Natural killer cell treated with Interleukin-12 subunit alpha and Interleukin-12 subunit beta and Interleukin-15 and Interleukin-18, amount 100 ng/mL, for 72 hours (primary cell): ENCODE data around the gene SH3PXD2A. TPM values are rescaled to one million over a fixed set of nuclear protein-coding genes. Genes with fewer than 3 reads are reported as not detected.
A peak's percentile ranks its signal among the peaks of the same experiment; 100 is the strongest.

Experiments used
- ATAC-seq, 2 donors: fragments of 150-1000 bp; cut with Tn5 transposase in 1 of 2; sonication (Bioruptor Pico), chemical (Tn5 transposase) in 1 of 2; 2 replicates each; pipeline ENCODE4 v1.10.0; 2021
- DNase-seq: peaks from one replicate; pipeline ENCODE4 v3.0.0; 2022; ENCODE audit warnings: low spot score
- H3K27ac Mint-ChIP-seq, 2 donors: 1 replicate in 1 of 2; 2 replicates in 1 of 2; pipeline ENCODE4 v1.8.0; 2022; ENCODE audit warnings: mixed read lengths in 2 of 2, mild to moderate bottlenecking in 1 of 2, moderate library complexity in 1 of 2
- H3K27me3 Mint-ChIP-seq, 2 donors: 1 replicate in 1 of 2; 2 replicates in 1 of 2; pipeline ENCODE4 v1.8.0; 2022; ENCODE audit warnings: mixed read lengths in 2 of 2
- H3K36me3 Mint-ChIP-seq: one replicate; pipeline ENCODE4 v1.8.0; 2022; ENCODE audit warnings: mixed read lengths
- H3K4me1 Mint-ChIP-seq, 2 donors: 1 replicate in 1 of 2; 2 replicates in 1 of 2; pipeline ENCODE4 v1.8.0; 2022; ENCODE audit warnings: low read depth in 2 of 2, mixed read lengths in 2 of 2, mild to moderate bottlenecking in 1 of 2
- H3K4me3 Mint-ChIP-seq: one replicate; pipeline ENCODE4 v1.8.0; 2022; ENCODE audit warnings: mixed read lengths
- H3K9me3 Mint-ChIP-seq: 2 replicates; pipeline ENCODE4 v1.8.0; 2022; ENCODE audit warnings: mixed read lengths
- total RNA-seq, 2 donors: library from RNA; stranded (reverse); gene quantifications; one replicate each; pipeline ENCODE4 v1.2.3, GENCODE V29; 2022

SH3PXD2A gene
- total RNA-seq, 2 donors from 2014 or later, result 3.4 to 7.6 TPM

- H3K4me3 Mint-ChIP-seq, result no peak overlapping the region
- H3K27ac Mint-ChIP-seq, result no peak overlapping the region
- peaks cover 5 to 6% of the 10 kb centered on the region in 2 donors for H3K4me1 Mint-ChIP-seq
Observed at GRCh38 chr10:103581499-103581898, 273.9 kb downstream of the SH3PXD2A start.

GRCh38 chr10:103580430-103580829 is 274.9 kb downstream of the SH3PXD2A start:
- Mint-ChIP-seq H3K27ac (no peak overlapping the region), H3K36me3 (no peaks in the 10 kb centered on the region), H3K4me1 (peaks cover 5 to 6% of the 10 kb centered on the region in 2 donors), H3K27me3 (peaks cover 6 to 8% of the 10 kb centered on the region in 2 donors), H3K4me3 (no peak overlapping the region), H3K9me3 (no peaks in the 10 kb centered on the region)
- ATAC-seq (no peak), DNase-seq (no peak)

More at GRCh38 chr10:103581499-103581898, 273.9 kb downstream of the SH3PXD2A start:
- no peaks in the 10 kb centered on the region for H3K9me3 Mint-ChIP-seq
- DNase-seq, result no peak
- no peaks in the 10 kb centered on the region for H3K36me3 Mint-ChIP-seq
- no peak for ATAC-seq
- peaks cover 6 to 8% of the 10 kb centered on the region in 2 donors for H3K27me3 Mint-ChIP-seq

- H3K27ac Mint-ChIP-seq, result no peak overlapping the region
- ATAC-seq (no peak), DNase-seq (no peak)
- no peaks in the 10 kb centered on the region for H3K36me3 Mint-ChIP-seq
- peaks cover 5 to 6% of the 10 kb centered on the region in 2 donors for H3K4me1 Mint-ChIP-seq
- H3K4me3 Mint-ChIP-seq, result no peak overlapping the region
- H3K9me3 Mint-ChIP-seq, result no peaks in the 10 kb centered on the region
- peaks cover 6 to 8% of the 10 kb centered on the region in 2 donors for H3K27me3 Mint-ChIP-seq
Observed at GRCh38 chr10:103580011-103580410, 275.4 kb downstream of the SH3PXD2A start.

GRCh38 chr10:103578782-103579382 is 276.5 kb downstream of the SH3PXD2A start:
- no peak overlapping the region for H3K4me3 Mint-ChIP-seq
- H3K27me3 Mint-ChIP-seq, result peaks cover 5 to 8% of the 10 kb centered on the region in 2 donors
- H3K36me3 Mint-ChIP-seq, result no peaks in the 10 kb centered on the region
- H3K27ac Mint-ChIP-seq, result no peak overlapping the region
- ATAC-seq (no peak), DNase-seq (no peak)
- H3K4me1 Mint-ChIP-seq, result peaks cover 2 to 5% of the 10 kb centered on the region in 2 donors
- H3K9me3 Mint-ChIP-seq, result no peaks in the 10 kb centered on the region

GRCh38 chr10:103576862-103577261 is 278.5 kb downstream of the SH3PXD2A start:
- no peak for ATAC-seq

GRCh38 chr10:103576076-103576471 is 279.3 kb downstream of the SH3PXD2A start:
- Mint-ChIP-seq H3K27me3 (no peaks in the 10 kb centered on the region), H3K27ac (no peak overlapping the region), H3K9me3 (no peaks in the 10 kb centered on the region), H3K36me3 (no peaks in the 10 kb centered on the region), H3K4me3 (no peak overlapping the region), H3K4me1 (no peaks in the 10 kb centered on the region)
- ATAC-seq (no peak), DNase-seq (no peak)

More at GRCh38 chr10:103576862-103577261, 278.5 kb downstream of the SH3PXD2A start:
- Mint-ChIP-seq H3K36me3 (no peaks in the 10 kb centered on the region), H3K4me3 (no peak overlapping the region), H3K4me1 (peaks cover 0 to 3% of the 10 kb centered on the region in 2 donors), H3K27ac (no peak overlapping the region), H3K9me3 (no peaks in the 10 kb centered on the region), H3K27me3 (no peaks in the 10 kb centered on the region)
- DNase-seq, result no peak

- no peak for DNase-seq
- no peak overlapping the region for H3K4me3 Mint-ChIP-seq
- no peak overlapping the region for H3K27ac Mint-ChIP-seq
- no peaks in the 10 kb centered on the region for H3K27me3 Mint-ChIP-seq
- no peaks in the 10 kb centered on the region for H3K4me1 Mint-ChIP-seq
- no peaks in the 10 kb centered on the region for H3K9me3 Mint-ChIP-seq
- ATAC-seq, result no peak
- no peaks in the 10 kb centered on the region for H3K36me3 Mint-ChIP-seq
Observed at GRCh38 chr10:103575416-103576075, 279.8 kb downstream of the SH3PXD2A start.

GRCh38 chr10:103574097-103575061 is 281.0 kb downstream of the SH3PXD2A start:
- Mint-ChIP-seq H3K4me3 (no peak overlapping the region), H3K27me3 (no peaks in the 10 kb centered on the region), H3K4me1 (no peaks in the 10 kb centered on the region), H3K9me3 (no peaks in the 10 kb centered on the region), H3K36me3 (no peaks in the 10 kb centered on the region), H3K27ac (no peak overlapping the region)
- no peak for DNase-seq
- ATAC-seq, result no peak

GRCh38 chr10:103573205-103573487 is 282.2 kb downstream of the SH3PXD2A start:
- H3K9me3 Mint-ChIP-seq, result no peaks in the 10 kb centered on the region
- H3K4me3 Mint-ChIP-seq, result no peak overlapping the region
- no peaks in the 10 kb centered on the region for H3K27me3 Mint-ChIP-seq
- H3K4me1 Mint-ChIP-seq, result no peaks in the 10 kb centered on the region
- H3K27ac Mint-ChIP-seq, result no peak overlapping the region
- no peaks in the 10 kb centered on the region for H3K36me3 Mint-ChIP-seq
- DNase-seq, result no peak
- ATAC-seq, result no peak

- no peaks in the 10 kb centered on the region for H3K4me1 Mint-ChIP-seq
- no peaks in the 10 kb centered on the region for H3K36me3 Mint-ChIP-seq
- H3K27me3 Mint-ChIP-seq, result no peaks in the 10 kb centered on the region
- H3K4me3 Mint-ChIP-seq, result no peak overlapping the region
- no peak overlapping the region for H3K27ac Mint-ChIP-seq
- no peaks in the 10 kb centered on the region for H3K9me3 Mint-ChIP-seq
- no peak for ATAC-seq
- no peak for DNase-seq
Observed at GRCh38 chr10:103572347-103573204, 282.8 kb downstream of the SH3PXD2A start.

- H3K4me3 Mint-ChIP-seq, result no peak overlapping the region
- H3K27me3 Mint-ChIP-seq, result no peaks in the 10 kb centered on the region
- ATAC-seq (no peak), DNase-seq (no peak)
- H3K9me3 Mint-ChIP-seq, result no peaks in the 10 kb centered on the region
- H3K4me1 Mint-ChIP-seq, result no peaks in the 10 kb centered on the region
- no peak overlapping the region for H3K27ac Mint-ChIP-seq
- H3K36me3 Mint-ChIP-seq, result no peaks in the 10 kb centered on the region
Observed at GRCh38 chr10:103571656-103571975, 283.8 kb downstream of the SH3PXD2A start.

- H3K4me1 Mint-ChIP-seq, result no peaks in the 10 kb centered on the region
- DNase-seq (peak; percentile 51), ATAC-seq (no peak)
- no peak overlapping the region for H3K27ac Mint-ChIP-seq
- H3K27me3 Mint-ChIP-seq, result no peaks in the 10 kb centered on the region
- H3K36me3 Mint-ChIP-seq, result no peaks in the 10 kb centered on the region
- H3K9me3 Mint-ChIP-seq, result no peaks in the 10 kb centered on the region
- no peak overlapping the region for H3K4me3 Mint-ChIP-seq
Observed at GRCh38 chr10:103570844-103571655, 284.3 kb downstream of the SH3PXD2A start.

GRCh38 chr10:103569896-103570295 is 285.5 kb downstream of the SH3PXD2A start:
- Mint-ChIP-seq H3K9me3 (no peaks in the 10 kb centered on the region), H3K27ac (no peak overlapping the region), H3K36me3 (no peaks in the 10 kb centered on the region), H3K4me1 (peaks cover 0 to under 1% of the 10 kb centered on the region in 2 donors), H3K27me3 (no peaks in the 10 kb centered on the region), H3K4me3 (no peak overlapping the region)
- ATAC-seq (no peak), DNase-seq (no peak)
